LNCaP clone FGC (cell line): ENCODE results near the gene PIN4.

ENCODE experiments used
- DNase-seq: peaks from one replicate; pipeline ENCODE4 v3.0.0-alpha.2; 2011; ENCODE audit warnings: low read depth
- H3K4me3 ChIP-seq: 2 replicates; pipeline ENCODE4 v1.5.1; 2011; ENCODE audit warnings: mild to moderate bottlenecking, low read depth, low read length, control low read depth
- CTCF ChIP-seq: IDR thresholded peaks from 2 replicates; pipeline ENCODE4 v1.5.1; 2012; ENCODE audit warnings: mild to moderate bottlenecking; ENCODE audit not compliant: control insufficient read depth, insufficient read depth; ENCODE audit errors: extremely low read depth

PIN4 gene

DNA sequence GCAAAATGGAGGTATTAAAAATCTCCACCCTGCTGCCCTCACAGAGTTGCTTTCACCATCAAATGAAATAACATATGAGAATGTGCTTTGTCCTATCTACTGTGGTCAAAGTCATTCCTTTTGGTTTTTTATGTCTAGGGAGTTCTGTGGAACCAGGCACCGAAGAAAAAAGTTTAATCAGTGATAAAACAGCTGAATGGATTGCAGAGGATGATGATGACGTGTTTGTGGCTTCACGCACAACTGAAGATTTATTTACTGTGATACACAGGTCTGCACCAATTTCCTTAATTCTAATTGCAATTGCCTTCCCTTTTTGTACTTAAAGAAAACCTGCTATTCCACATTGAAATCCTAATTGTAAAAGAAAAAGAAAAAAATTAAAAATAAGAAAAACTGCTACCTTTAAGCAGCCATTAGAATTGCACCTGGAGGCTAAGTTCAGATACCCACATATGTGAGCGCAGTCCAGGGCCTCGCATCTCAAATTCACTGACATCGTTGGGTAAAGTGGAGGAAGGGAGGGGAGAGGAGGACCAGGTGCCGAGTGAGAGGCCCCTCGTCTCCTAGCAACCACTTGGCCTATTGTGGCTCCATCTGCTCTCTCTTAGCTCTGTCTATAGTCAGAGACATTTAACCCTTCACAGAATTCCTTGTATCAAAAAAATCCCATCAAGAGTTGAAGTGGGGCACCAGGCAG, 39.3 kb upstream of the PIN4 start:
- no peak for DNase-seq
- H3K4me3 ChIP-seq, result no peak overlapping the region
- TF ChIP-seq CTCF, result no peak

- no peak for DNase-seq
- TF ChIP-seq CTCF, result no peak
- no peak overlapping the region for H3K4me3 ChIP-seq
These were observed 38.6 kb upstream of the PIN4 start for GRCh38 chrX:72142794-72143608.

DNA sequence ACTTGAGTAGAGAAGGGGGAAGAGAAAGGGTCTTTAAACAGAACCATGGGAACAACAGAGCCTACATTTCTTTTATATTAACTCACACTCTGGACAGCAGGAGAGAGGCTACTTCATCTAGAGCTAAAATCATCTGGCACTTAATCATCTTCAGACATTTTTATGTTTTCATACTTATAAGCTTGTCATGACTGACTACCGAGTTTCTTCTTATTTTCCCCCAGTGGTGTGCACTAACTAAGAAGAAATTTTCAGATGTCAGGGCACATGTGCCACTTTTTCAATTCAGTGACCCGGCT, 38.0 kb upstream of the PIN4 start:
- no peak overlapping the region for H3K4me3 ChIP-seq
- TF ChIP-seq CTCF, result no peak
- no peak for DNase-seq

GRCh38 chrX:72145181-72145580, 36.4 kb upstream of the PIN4 start:
- no peak overlapping the region for H3K4me3 ChIP-seq
- DNase-seq, result no peak
- no peak for TF ChIP-seq CTCF

DNA sequence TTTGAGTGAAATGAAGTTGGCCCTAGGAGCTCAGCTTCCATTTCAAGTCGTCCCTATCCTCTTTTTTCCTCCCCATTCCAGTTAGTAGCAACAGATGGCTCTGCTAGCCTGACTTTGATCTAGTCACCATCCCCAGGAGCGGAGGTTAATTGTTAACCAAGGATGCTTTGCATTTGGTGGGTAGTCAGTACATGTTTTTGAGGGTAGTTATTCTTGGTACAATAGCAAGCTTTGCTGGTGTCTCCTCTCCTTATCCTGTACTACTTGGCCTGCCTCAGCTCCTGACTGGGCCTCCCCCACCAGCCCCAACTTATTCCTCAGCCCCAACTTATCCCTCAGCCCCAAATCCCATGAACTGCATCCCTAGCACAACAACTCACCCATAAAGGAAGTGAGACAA, 35.0 kb upstream of the PIN4 start:
- DNase-seq, result no peak
- no peak overlapping the region for H3K4me3 ChIP-seq
- no peak for TF ChIP-seq CTCF

DNA sequence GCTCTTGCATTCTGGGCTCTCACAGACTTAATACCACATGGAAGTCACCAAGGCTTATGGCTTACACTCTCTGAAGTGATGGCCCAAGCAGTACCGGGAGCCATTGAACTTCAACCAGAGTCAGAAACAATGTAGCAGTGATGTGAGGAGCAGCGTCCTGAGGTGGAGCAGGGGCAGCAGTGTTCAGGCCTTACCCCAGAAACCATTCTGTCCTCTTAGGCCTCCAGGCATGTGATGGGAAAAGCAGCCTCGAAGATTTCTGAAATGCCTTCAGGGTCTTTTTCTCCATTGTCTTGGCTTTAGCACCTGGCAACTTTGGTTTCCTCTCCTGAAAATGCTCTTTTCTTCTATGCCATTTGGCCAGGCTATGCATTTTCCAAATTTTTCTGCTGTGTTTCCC, 22.8 kb upstream of the PIN4 start:
- DNase-seq, result no peak
- H3K4me3 ChIP-seq, result no peak overlapping the region
- TF ChIP-seq CTCF, result no peak
